Activated T-helper 1 cell treated with anti-CD3 and anti-CD28 coated beads, Interleukin-12 subunit alpha, Interleukin-12 subunit beta, Interleukin-2, Interleukin-4 antibody, amounts not matched to agents 30 ng/mL and 10 ng/mL and 1 ng/mL, durations not matched to agents 14 hours and 24 hours and 36 hours (primary cell): ENCODE results near the gene COL5A1. TPM values are rescaled to one million over a fixed set of nuclear protein-coding genes. Genes with fewer than 3 reads are reported as not detected.
"Not testable (repeated sequence)": the region's sequence is repeated elsewhere in the genome, so short reads cannot be mapped to it uniquely, and the experiment has no call there.

Source experiments
- DNase-seq: peaks from one replicate; pipeline ENCODE4 v3.0.0; 2021; ENCODE audit warnings: low spot score
- H3K27ac Mint-ChIP-seq: one replicate; pipeline ENCODE4 v1.8.0; 2021; ENCODE audit warnings: mild to moderate bottlenecking, mixed read lengths
- H3K27me3 Mint-ChIP-seq: one replicate; pipeline ENCODE4 v1.8.0; 2022; ENCODE audit warnings: mild to moderate bottlenecking, moderate library complexity, mixed read lengths; ENCODE audit not compliant: insufficient read depth
- H3K36me3 Mint-ChIP-seq: one replicate; pipeline ENCODE4 v1.8.0; 2021; ENCODE audit warnings: low read depth, mixed read lengths
- H3K4me1 Mint-ChIP-seq: one replicate; pipeline ENCODE4 v1.8.0; 2021; ENCODE audit warnings: low read depth, mixed read lengths
- H3K4me3 Mint-ChIP-seq: one replicate; pipeline ENCODE4 v1.8.0; 2021; ENCODE audit warnings: mild to moderate bottlenecking, moderate library complexity, mixed read lengths
- H3K9me3 Mint-ChIP-seq: one replicate; pipeline ENCODE4 v1.8.0; 2021; ENCODE audit warnings: mixed read lengths
- intact Hi-C: fragments of 100-400 bp; cut with micrococcal nuclease; formaldehyde crosslinking; loops from one replicate; pipeline ENCODE4 v1.15.1; 2024
- total RNA-seq: library from RNA; stranded (reverse); gene quantifications from 2 replicates; pipeline ENCODE4 v1.2.3, GENCODE V29; 2022

The COL5A1 gene
- total RNA-seq, 1 donor from 2014 or later: not detected

GRCh38 chr9:134678666-134679443 is 37.3 kb downstream of the COL5A1 start:
- H3K27ac Mint-ChIP-seq: no peak overlapping the region

GRCh38 chr9:134679616-134680392 is 38.2 kb downstream of the COL5A1 start:
- intact Hi-C loops: no loop called here
- Mint-ChIP-seq H3K27ac (no peak overlapping the region), H3K4me1 (no peaks in the 10 kb centered on the region), H3K9me3 (no peaks in the 10 kb centered on the region), H3K36me3 (no peaks in the 10 kb centered on the region), H3K27me3 (no peaks in the 10 kb centered on the region), H3K4me3 (no peak overlapping the region)
- no peak for DNase-seq

More at GRCh38 chr9:134678666-134679443, 37.3 kb downstream of the COL5A1 start:
- no peaks in the 10 kb centered on the region for H3K4me1 Mint-ChIP-seq
- no peak overlapping the region for H3K4me3 Mint-ChIP-seq
- no peak for DNase-seq
- intact Hi-C loops: no loop called here
- no peaks in the 10 kb centered on the region for H3K27me3 Mint-ChIP-seq
- H3K36me3 Mint-ChIP-seq: no peaks in the 10 kb centered on the region
- no peaks in the 10 kb centered on the region for H3K9me3 Mint-ChIP-seq

- Mint-ChIP-seq H3K36me3 (no peaks in the 10 kb centered on the region), H3K27ac (no peak overlapping the region), H3K4me1 (no peaks in the 10 kb centered on the region), H3K27me3 (no peaks in the 10 kb centered on the region), H3K9me3 (no peaks in the 10 kb centered on the region), H3K4me3 (no peak overlapping the region)
- DNase-seq: no peak
- intact Hi-C loops: no loop called here
Observed at GRCh38 chr9:134680393-134681060, 38.9 kb downstream of the COL5A1 start.

- H3K27ac Mint-ChIP-seq: no peak overlapping the region
- H3K27me3 Mint-ChIP-seq: no peaks in the 10 kb centered on the region
- H3K4me1 Mint-ChIP-seq: no peaks in the 10 kb centered on the region
- no peaks in the 10 kb centered on the region for H3K9me3 Mint-ChIP-seq
- intact Hi-C loops: no loop called here
- no peak overlapping the region for H3K4me3 Mint-ChIP-seq
- no peak for DNase-seq
- no peaks in the 10 kb centered on the region for H3K36me3 Mint-ChIP-seq
Observed at GRCh38 chr9:134681061-134681661, 39.6 kb downstream of the COL5A1 start.

- no peak overlapping the region for H3K27ac Mint-ChIP-seq
- H3K27me3 Mint-ChIP-seq: no peaks in the 10 kb centered on the region
- no peaks in the 10 kb centered on the region for H3K9me3 Mint-ChIP-seq
- H3K4me3 Mint-ChIP-seq: no peak overlapping the region
- no peaks in the 10 kb centered on the region for H3K4me1 Mint-ChIP-seq
- intact Hi-C loops: no loop called here
- no peak for DNase-seq
- no peaks in the 10 kb centered on the region for H3K36me3 Mint-ChIP-seq
Observed at GRCh38 chr9:134682026-134682425, 40.4 kb downstream of the COL5A1 start.

GRCh38 chr9:134682651-134683364 is 41.2 kb downstream of the COL5A1 start:
- Mint-ChIP-seq H3K27me3 (no peaks in the 10 kb centered on the region), H3K36me3 (no peaks in the 10 kb centered on the region), H3K4me3 (no peak overlapping the region), H3K4me1 (no peaks in the 10 kb centered on the region), H3K27ac (no peak overlapping the region), H3K9me3 (no peaks in the 10 kb centered on the region)
- no peak for DNase-seq
- intact Hi-C loops: no loop called here

GRCh38 chr9:134683714-134684374 is 42.2 kb downstream of the COL5A1 start:
- DNase-seq: no peak
- no peak overlapping the region for H3K4me3 Mint-ChIP-seq
- intact Hi-C loops: no loop called here
- H3K27me3 Mint-ChIP-seq: no peaks in the 10 kb centered on the region
- H3K9me3 Mint-ChIP-seq: no peaks in the 10 kb centered on the region
- H3K27ac Mint-ChIP-seq: no peak overlapping the region
- H3K36me3 Mint-ChIP-seq: no peaks in the 10 kb centered on the region
- H3K4me1 Mint-ChIP-seq: no peaks in the 10 kb centered on the region

- Mint-ChIP-seq H3K9me3 (no peaks in the 10 kb centered on the region), H3K4me1 (no peaks in the 10 kb centered on the region), H3K27ac (no peak overlapping the region), H3K36me3 (no peaks in the 10 kb centered on the region), H3K27me3 (no peaks in the 10 kb centered on the region), H3K4me3 (no peak overlapping the region)
- intact Hi-C loops: no loop called here
- DNase-seq: no peak
Observed at GRCh38 chr9:134684375-134684723, 42.7 kb downstream of the COL5A1 start.

- H3K27me3 Mint-ChIP-seq, intact Hi-C loops, H3K36me3 Mint-ChIP-seq: not testable (repeated sequence)
Observed at GRCh38 chr9:134684941-134685340, 43.3 kb downstream of the COL5A1 start.

GRCh38 chr9:134685784-134686183 is 44.2 kb downstream of the COL5A1 start:
- intact Hi-C loops: no loop called here
- Mint-ChIP-seq H3K27me3 (no peaks in the 10 kb centered on the region), H3K27ac (no peak overlapping the region)

More at GRCh38 chr9:134684941-134685340, 43.3 kb downstream of the COL5A1 start:
- not testable (repeated sequence) for H3K4me1 Mint-ChIP-seq, H3K27ac Mint-ChIP-seq, H3K4me3 Mint-ChIP-seq, H3K9me3 Mint-ChIP-seq, DNase-seq

GRCh38 chr9:134686896-134687295 is 45.3 kb downstream of the COL5A1 start:
- no peak overlapping the region for H3K27ac Mint-ChIP-seq
- intact Hi-C loops: no loop called here
- no peak overlapping the region for H3K4me3 Mint-ChIP-seq
- no peaks in the 10 kb centered on the region for H3K36me3 Mint-ChIP-seq
- DNase-seq: no peak
- no peaks in the 10 kb centered on the region for H3K9me3 Mint-ChIP-seq
- H3K4me1 Mint-ChIP-seq: no peaks in the 10 kb centered on the region
- no peaks in the 10 kb centered on the region for H3K27me3 Mint-ChIP-seq

More at GRCh38 chr9:134685784-134686183, 44.2 kb downstream of the COL5A1 start:
- no peak overlapping the region for H3K4me3 Mint-ChIP-seq
- no peaks in the 10 kb centered on the region for H3K4me1 Mint-ChIP-seq
- H3K36me3 Mint-ChIP-seq: no peaks in the 10 kb centered on the region
- H3K9me3 Mint-ChIP-seq: no peaks in the 10 kb centered on the region
- DNase-seq: no peak

GRCh38 chr9:134687556-134687955 is 46.0 kb downstream of the COL5A1 start:
- Mint-ChIP-seq H3K9me3 (no peaks in the 10 kb centered on the region), H3K4me1 (no peaks in the 10 kb centered on the region), H3K4me3 (no peak overlapping the region), H3K27me3 (peaks cover under 1% of the 10 kb centered on the region), H3K27ac (no peak overlapping the region), H3K36me3 (no peaks in the 10 kb centered on the region)
- no peak for DNase-seq
- intact Hi-C loops: no loop called here
